OCI-M1 (cell line): Measurements from ENCODE around the gene PROS1.
"Not testable (repeated sequence)": the region's sequence is repeated elsewhere in the genome, so short reads cannot be mapped to it uniquely, and the experiment has no call there.

Source experiments
- DNase-seq: peaks from one replicate; lab custom pipeline; 2025; lab: John Stamatoyannopoulos, UW

PROS1 gene

DNA sequence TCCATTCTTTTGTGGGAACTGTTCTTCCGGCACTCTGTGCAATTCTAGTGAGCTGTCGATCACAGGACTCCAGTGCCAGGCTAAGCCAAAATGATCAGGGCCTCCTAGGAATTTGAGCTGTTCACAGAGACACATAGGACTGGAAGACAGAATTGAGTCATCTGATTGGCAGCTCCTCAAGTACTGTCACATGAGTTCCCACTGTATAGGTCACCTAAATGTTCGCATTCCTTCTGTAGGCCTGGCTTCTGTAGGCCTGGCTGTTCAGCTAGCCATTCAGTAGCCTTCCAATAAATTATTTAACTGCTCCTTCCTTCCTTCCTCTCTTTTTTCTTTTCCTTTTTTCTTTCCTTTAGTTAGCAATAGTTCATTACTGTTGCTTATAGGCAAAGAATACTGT, 4.3 kb downstream of the PROS1 start:
- DNase-seq = peak; percentile 33

GRCh38 chr3:93965106-93965505, 8.6 kb downstream of the PROS1 start:
- not testable (repeated sequence) for DNase-seq

GRCh38 chr3:93962798-93963197, 10.9 kb downstream of the PROS1 start:
- no peak for DNase-seq

- no peak for DNase-seq
These were observed 12.2 kb downstream of the PROS1 start for GRCh38 chr3:93961489-93961888.

DNA sequence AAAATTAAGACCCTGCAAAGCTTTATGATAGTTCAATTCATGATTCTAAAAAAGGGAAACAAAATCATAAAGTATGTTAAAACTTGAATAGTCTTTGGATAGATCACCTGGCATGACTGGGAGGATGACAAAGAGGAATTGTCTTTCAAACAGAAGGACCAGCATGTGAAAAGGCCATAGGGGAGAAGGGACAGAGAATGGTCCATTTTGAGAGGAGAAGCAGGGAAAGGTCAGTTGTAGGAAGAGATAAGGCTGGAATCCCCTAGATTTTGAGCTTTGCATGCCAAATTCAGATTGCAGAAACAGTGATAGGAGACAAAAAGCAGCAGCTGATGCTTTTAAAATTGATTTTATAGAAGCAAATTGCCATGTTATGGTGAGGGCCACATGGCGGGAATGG, 12.7 kb downstream of the PROS1 start:
- DNase-seq = no peak

- DNase-seq = not testable (repeated sequence)
These were observed 23.7 kb downstream of the PROS1 start for GRCh38 chr3:93949958-93950357.

DNA sequence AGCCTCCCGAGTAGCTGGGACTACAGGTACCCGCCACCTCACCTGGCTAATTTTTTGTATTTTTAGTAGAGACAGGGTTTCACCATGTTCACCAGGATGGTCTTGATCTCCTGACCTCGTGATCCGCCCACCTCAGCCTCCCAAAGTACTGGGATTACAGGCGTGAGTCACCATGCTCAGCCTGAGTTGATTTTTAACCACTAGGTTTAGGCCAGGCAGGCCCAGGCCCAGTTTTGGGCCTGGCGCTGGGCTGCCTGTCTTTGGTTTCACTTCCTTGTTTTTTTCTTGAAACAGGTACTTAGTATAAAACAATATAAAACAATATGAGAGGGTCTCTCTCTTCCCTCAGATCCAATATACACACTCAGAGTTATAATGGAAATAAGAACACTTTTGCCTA, 36.2 kb downstream of the PROS1 start:
- not testable (repeated sequence) for DNase-seq

DNA sequence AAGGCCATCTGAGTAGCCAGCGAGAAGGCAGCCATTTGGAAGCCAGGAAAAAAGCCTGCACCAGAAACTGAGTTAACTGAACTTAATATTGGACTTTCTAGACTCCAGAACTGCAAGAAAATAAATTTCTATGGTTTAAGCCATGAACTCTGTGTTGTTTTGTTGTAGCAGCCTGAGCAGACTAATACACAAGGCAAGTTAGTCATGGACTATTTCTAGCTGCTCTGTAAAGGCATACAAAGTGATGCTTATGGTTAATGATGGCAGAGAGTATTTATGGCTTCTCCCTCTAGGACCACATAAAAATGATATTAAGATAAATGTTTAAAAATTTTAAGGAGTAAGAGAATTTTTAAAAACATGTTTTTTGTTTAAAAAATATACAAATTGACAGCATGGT, 37.1 kb downstream of the PROS1 start:
- DNase-seq = no peak

GRCh38 chr3:93934366-93935046, 39.2 kb downstream of the PROS1 start:
- DNase-seq = peak; percentile 47

DNA sequence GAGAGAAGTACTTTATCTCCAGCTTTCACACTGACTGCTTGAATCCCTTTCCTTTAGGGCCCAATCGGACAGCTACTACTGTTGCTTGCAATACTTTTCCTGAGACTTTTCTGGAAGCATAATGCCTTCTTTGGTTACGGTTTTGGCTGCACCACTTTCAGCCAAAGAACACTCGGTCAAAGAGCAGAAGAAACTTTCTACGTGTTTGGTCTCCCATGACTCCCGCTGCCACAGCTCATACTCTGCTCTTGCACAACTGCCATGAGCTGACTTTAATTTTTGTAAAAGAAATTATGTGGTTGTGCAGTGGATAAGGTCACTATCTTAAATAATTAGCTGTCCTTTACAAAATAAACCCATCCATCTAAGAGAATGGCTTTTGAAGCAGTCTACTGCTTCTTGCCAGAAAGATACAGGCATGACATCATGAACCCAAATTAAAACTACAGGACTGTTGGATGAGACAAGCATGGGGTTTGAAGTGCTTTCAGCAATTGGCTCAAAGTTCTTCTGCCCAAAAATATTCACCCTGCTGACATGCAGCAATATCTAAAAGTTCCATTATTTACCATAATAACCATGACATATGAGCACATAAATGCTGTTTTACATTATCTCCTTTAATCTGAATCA, 42.0 kb downstream of the PROS1 start:
- peak; percentile 15 for DNase-seq

GRCh38 chr3:93930041-93930440, 43.7 kb downstream of the PROS1 start:
- no peak for DNase-seq

GRCh38 chr3:93926789-93927188, 46.9 kb downstream of the PROS1 start:
- DNase-seq = no peak

- DNase-seq = no peak
These were observed 49.2 kb downstream of the PROS1 start for GRCh38 chr3:93924491-93924890.

- peak; percentile 80 for DNase-seq
These were observed 50.7 kb downstream of the PROS1 start for GRCh38 chr3:93923006-93923405.

DNA sequence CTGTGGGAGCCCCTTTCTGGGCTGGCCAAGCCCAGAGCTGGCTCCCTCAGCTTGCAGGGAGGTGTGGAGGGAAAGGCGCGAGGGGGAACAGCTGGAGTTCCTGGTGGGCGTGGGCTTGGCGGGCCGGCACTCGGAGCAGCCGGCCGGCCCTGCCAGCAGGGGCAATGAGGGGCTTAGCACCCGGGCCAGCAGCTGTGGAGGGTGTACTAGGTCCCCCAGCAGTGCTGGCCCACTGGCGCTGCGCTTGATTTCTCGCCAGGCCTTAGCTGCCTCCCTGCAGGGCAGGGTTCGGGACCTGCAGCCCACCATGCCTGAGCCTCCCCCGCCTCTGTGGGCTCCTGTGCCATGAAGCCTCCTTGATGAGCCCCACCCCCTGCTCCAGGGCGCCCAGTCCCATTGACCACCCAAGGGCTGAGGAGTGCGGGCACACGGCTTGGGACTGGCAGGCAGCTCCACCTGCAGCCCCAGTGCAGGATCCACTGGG, 56.1 kb downstream of the PROS1 start:
- not testable (repeated sequence) for DNase-seq

DNA sequence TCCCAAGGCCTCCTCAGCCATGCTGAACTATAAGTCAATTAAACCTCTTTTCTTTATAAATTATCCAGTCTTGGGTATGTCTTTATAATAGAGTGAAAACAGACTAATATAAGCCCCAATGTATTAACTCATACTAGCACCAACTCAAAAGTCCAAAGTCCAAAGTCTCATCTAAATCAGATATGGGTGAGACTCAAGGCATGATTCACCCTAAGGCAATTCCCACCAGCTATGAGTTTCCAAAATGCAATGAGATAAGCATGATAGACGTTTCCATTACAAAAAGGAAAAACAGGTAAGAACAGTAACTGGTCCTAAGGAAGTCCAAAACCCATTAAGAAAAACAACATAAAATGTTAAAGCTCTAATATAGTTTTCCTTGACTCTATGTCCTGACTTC, 60.1 kb downstream of the PROS1 start:
- DNase-seq = not testable (repeated sequence)

- DNase-seq = no peak
These were observed 62.5 kb downstream of the PROS1 start for GRCh38 chr3:93911206-93911605.

GRCh38 chr3:93910097-93910496, 63.6 kb downstream of the PROS1 start:
- no peak for DNase-seq

- DNase-seq = peak; percentile 17
These were observed 66.6 kb downstream of the PROS1 start for GRCh38 chr3:93907132-93907531.

GRCh38 chr3:93906245-93906644, 67.5 kb downstream of the PROS1 start:
- no peak for DNase-seq

- DNase-seq = no peak
These were observed 69.1 kb downstream of the PROS1 start for GRCh38 chr3:93904568-93904967.

DNA sequence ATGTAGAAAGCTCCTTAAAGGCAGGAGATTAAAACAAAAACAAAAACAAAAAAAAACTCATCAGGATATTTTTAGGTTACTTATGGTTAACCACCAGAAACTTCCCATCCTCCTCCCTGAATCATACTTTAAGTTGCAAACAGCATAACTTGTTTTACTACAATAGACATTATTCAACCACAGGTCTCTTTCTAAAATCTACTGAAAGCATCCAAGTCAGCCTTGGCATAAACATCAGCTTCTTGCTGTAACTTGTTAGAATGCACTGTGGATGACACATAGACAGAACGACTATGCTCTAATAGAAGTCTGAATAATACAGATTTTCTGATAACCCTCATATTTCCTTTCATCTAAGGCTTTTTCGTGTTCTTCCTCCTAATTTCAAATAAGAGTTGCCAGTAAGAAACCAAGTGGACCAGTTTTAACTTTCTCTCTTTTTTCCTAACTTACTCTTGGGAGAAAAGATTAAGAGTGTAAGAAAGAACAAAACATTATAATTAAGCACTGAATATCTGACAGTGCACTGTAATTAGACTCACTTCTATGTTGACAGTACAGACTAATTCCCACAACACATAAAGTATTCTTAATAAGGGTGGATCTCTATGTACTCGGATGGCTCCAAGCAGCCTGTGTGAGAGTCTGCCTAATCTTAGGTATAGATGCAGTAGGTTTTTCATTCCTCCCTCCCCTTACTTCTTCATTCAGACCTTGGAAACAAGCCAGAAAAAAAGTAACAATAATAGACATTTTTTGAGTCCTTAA, 95.3 kb downstream of the PROS1 start:
- not testable (repeated sequence) for DNase-seq

GRCh38 chr3:93877427-93877826, 96.3 kb downstream of the PROS1 start:
- not testable (repeated sequence) for DNase-seq
